ENCODE measurements around the gene SAYSD1.

DNA sequence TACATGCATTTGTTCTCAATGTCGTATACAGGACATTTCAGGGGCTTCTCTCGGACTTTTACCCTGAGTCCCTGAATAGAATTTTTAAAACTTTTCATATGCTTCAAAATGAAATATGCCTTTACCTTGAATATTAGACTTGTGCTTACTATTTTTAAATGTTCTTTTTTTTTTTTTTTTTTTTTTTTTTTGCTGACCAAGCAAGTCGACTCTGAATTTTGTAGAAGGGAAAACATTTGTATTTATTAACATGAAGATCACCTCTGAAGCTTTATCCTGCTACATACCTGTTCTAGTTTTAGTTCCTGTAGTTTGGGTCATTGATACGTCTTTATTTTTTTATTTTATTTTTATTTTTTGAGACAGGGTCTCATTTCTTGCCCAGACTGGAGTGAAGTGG is 39.7 kb upstream of the SAYSD1 start:
- no peak for TF ChIP-seq EZH2phosphoT487 (IDR thresholded peaks at IDR 0.05; ENCODE audit: insufficient read depth, low read depth)
- no peak for TF ChIP-seq EZH2 (IDR thresholded peaks at IDR 0.05; ENCODE audit: insufficient read depth, poor library complexity, severe bottlenecking)

Data from GM23248 (cell line).